GM21723 (cell line): ENCODE data around the gene LENG1.
"Not testable (repeated sequence)": the region's sequence is repeated elsewhere in the genome, so short reads cannot be mapped to it uniquely, and the experiment has no call there.

Experiments
- ATAC-seq: cut with Tn5 transposase; IDR thresholded peaks from one replicate; pipeline ENCODE4 v1.9.1; 2021; ENCODE audit warnings: mild to moderate bottlenecking, moderate library complexity; ENCODE audit not compliant: unreplicated experiment

Gene LENG1

GRCh38 chr19:54159352-54160181 lies at the start of gene LENG1:
TSS of gene LENG1 (minus strand) at chr19:54159721. CDS start at chr19:54159695, 26 bp downstream.
- ATAC-seq, result peak; percentile 83

GRCh38 chr19:54208784-54209057 lies 49.2 kb upstream of the LENG1 start:
- no peak for ATAC-seq

- no peak for ATAC-seq
Measured at GRCh38 chr19:54207983-54208783, 48.7 kb upstream of the LENG1 start.

GRCh38 chr19:54207676-54207982 lies 48.1 kb upstream of the LENG1 start:
- no peak for ATAC-seq

GRCh38 chr19:54207193-54207592 lies 47.7 kb upstream of the LENG1 start:
- ATAC-seq, result not testable (repeated sequence)

GRCh38 chr19:54206831-54207177 lies 47.3 kb upstream of the LENG1 start:
- ATAC-seq, result no peak

GRCh38 chr19:54206030-54206830 lies 46.7 kb upstream of the LENG1 start:
- ATAC-seq, result no peak

- ATAC-seq, result no peak
Measured at GRCh38 chr19:54204767-54205468, 45.4 kb upstream of the LENG1 start.

GRCh38 chr19:54203151-54203611 lies 43.7 kb upstream of the LENG1 start:
- ATAC-seq, result no peak

GRCh38 chr19:54201980-54202379 lies 42.5 kb upstream of the LENG1 start:
- no peak for ATAC-seq

GRCh38 chr19:54201172-54201701 lies 41.7 kb upstream of the LENG1 start:
- ATAC-seq, result no peak

GRCh38 chr19:54199401-54199800 lies 39.9 kb upstream of the LENG1 start:
- ATAC-seq, result no peak

GRCh38 chr19:54197121-54197520 lies 37.6 kb upstream of the LENG1 start:
- ATAC-seq, result no peak

GRCh38 chr19:54196536-54196935 lies 37.0 kb upstream of the LENG1 start:
- ATAC-seq, result no peak

GRCh38 chr19:54194463-54194862 lies 34.9 kb upstream of the LENG1 start:
- ATAC-seq, result not testable (repeated sequence)

- ATAC-seq, result no peak
Measured at GRCh38 chr19:54193011-54193410, 33.5 kb upstream of the LENG1 start.

- ATAC-seq, result no peak
Measured at GRCh38 chr19:54191811-54192453, 32.4 kb upstream of the LENG1 start.

- peak; percentile 38 for ATAC-seq
Measured at GRCh38 chr19:54191011-54191810, 31.7 kb upstream of the LENG1 start, which contains the start of gene TSEN34. TSS of gene TSEN34 (plus strand) at chr19:54191308. CDS start at chr19:54191365, 57 bp downstream.

GRCh38 chr19:54190503-54191010 lies 31.0 kb upstream of the LENG1 start:
- ATAC-seq, result peak; percentile 43
